ENCODE data around the gene DCTN3. TPM values are rescaled to one million over a fixed set of nuclear protein-coding genes. Genes with fewer than 3 reads are reported as not detected.
"Not testable (repeated sequence)": the region's sequence is repeated elsewhere in the genome, so short reads cannot be mapped to it uniquely, and the experiment has no call there.

The DCTN3 gene
- total RNA-seq, 1 donor from 2014 or later = 57.8 TPM

DNA sequence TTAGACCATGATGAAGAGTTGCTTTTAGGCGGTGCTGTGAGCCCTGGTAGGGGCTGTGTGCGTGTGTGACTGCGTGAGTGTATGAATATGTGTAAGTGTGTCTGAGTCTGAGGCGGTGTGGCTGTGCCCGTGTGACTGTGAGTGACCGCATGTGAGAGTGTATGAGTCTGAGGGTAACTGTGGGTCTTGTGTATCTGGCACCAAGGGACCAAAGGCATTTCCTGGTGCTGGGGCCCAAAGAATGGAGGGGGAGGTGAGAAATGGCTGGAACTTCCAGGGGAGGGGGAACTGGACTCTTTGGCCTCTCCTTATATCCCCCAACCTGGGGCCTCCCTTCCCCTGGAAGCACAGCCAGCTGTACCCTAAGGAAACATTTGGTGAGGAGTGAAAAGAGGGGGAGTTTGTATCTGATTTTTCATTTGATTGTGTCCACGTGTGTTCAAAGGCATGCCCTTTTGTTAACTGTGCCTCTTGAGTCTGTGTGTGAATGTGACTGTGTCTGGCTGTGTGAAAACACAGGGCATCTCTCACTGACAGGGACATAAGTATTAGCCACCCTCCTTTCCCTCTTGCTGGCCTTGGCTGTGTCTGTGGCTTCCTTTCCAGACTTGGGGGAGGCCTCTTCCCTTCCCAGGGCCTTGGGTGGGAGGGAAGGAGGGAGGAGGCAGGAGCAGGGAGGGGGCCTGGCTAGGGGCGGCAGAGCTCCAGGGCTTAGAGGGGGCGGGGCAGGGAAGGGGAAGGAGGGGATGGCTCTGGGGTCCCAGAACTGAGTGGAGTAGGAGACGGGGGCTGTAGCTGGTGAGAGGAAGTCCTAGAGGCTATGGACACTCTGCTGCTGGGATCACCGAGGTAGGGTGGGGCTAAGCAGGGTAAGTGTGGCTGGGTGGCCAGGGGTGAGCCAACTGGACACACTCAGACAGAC is 33.1 kb upstream of the DCTN3 start:
- intact Hi-C loops (cut with micrococcal nuclease) = no loop called here
- H3K27ac Mint-ChIP-seq = no peak overlapping the region
- H3K4me1 Mint-ChIP-seq (ENCODE audit: low read depth) = peaks cover 22% of the 10 kb centered on the region
- no peak for DNase-seq (ENCODE audit: low spot score)
- no peak overlapping the region for H3K4me3 Mint-ChIP-seq (ENCODE audit: low read depth)
- H3K9me3 Mint-ChIP-seq = no peaks in the 10 kb centered on the region
- peaks cover 28% of the 10 kb centered on the region for H3K36me3 Mint-ChIP-seq (ENCODE audit: low read depth)
- H3K27me3 Mint-ChIP-seq (ENCODE audit: low read depth) = no peaks in the 10 kb centered on the region

DNA sequence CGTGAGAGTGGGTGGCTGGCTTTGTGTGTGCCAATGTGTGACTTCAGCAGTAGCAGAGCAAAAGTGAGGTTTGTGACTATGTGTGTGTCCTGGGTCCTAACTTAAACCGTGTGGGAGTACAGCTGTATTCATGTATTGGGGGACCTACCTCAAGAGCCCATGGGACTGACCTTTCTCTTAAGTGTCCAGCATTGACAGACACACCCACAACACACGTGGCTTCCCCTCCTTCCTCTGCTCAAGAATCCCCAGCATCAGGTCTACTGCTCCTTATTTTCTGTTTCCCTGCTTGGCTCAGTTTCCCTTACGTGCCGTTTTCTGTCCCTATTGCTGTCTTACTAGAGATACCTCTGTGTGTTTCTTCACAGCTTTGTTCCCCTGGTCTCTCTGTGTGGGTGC is 32.3 kb upstream of the DCTN3 start:
- Mint-ChIP-seq H3K4me3 (ENCODE audit: low read depth) (no peak overlapping the region), H3K9me3 (no peaks in the 10 kb centered on the region), H3K36me3 (ENCODE audit: low read depth) (peaks cover 36% of the 10 kb centered on the region), H3K27ac (peak overlapping the region; percentile 54), H3K27me3 (ENCODE audit: low read depth) (no peaks in the 10 kb centered on the region), H3K4me1 (ENCODE audit: low read depth) (peaks cover 30% of the 10 kb centered on the region)
- no peak for DNase-seq (ENCODE audit: low spot score)
- intact Hi-C loops (cut with micrococcal nuclease) = no loop called here

DNA sequence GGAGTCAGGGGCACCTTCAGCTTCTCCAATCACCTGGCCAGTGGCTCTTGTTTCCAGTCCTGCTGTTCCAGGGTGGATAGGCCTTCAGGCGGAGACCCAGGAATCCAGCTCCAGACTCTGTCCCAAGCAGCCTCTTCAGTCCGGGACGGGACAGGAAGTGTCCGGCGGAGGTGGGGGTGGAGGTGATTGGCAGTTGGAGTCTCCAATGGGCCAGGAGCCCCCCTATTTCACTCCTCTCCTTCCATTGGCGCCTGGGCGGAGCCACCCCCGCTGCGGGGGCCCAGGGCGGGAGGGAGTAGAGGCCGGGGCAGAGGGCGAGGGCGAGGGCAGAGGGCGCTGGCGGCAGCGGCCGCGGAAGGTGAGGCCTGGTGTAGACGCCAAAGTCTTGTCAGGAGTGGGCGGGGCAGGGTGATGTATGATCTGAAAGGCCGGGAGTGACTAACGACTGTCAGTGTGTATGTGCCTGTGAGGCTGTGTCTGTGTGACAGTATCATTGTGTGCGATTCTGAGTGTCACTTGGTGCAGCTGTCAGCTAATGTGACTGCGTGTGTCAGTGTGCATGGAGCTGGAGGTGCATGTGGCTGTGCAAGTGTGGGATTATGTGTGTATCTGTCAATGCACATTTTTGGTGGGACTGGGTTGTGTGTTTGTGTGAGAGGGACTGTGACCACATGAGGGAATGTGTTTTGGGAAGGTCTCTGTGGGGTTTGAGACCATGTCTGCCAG is 31.7 kb upstream of the DCTN3 start, which contains the start of gene IL11RA:
IL11RA (plus strand) TSS at position 310 of the 726 bp plus-strand sequence. CDS start 3,033 bp downstream, outside the sequence.
- DNase-seq (ENCODE audit: low spot score) = peak; percentile 23
- Mint-ChIP-seq H3K27ac (peak within 1 kb of the TSS; percentile 54), H3K36me3 (ENCODE audit: low read depth) (peaks cover 41% of the 10 kb centered on the region), H3K27me3 (ENCODE audit: low read depth) (no peaks in the 10 kb centered on the region), H3K4me3 (ENCODE audit: low read depth) (no peak within 1 kb of the TSS), H3K4me1 (ENCODE audit: low read depth) (peaks cover 36% of the 10 kb centered on the region), H3K9me3 (no peaks in the 10 kb centered on the region)
- intact Hi-C loops (cut with micrococcal nuclease) = no loop called here

DNA sequence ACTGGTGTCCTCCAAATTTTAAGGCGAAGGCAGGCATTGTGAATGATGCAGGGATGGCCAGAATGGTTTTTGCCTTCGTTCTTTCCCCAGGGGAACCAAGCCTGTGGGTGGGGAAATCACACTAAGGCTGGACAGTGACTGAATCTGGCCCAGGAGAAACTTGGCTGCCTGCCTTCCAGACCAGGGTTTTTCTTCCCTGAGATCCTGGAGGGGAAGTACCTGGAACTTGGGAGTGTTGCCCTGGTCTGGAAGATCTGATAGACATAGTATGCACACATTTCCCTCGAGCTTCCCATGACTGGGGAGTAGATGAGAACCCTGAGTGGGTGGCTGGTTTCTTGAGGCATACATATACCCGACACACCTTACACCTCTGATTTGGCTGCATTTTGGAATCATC is 31.0 kb upstream of the DCTN3 start:
- H3K4me3 Mint-ChIP-seq (ENCODE audit: low read depth) = no peak overlapping the region
- DNase-seq (ENCODE audit: low spot score) = no peak
- H3K27me3 Mint-ChIP-seq (ENCODE audit: low read depth) = no peaks in the 10 kb centered on the region
- no peaks in the 10 kb centered on the region for H3K9me3 Mint-ChIP-seq
- peaks cover 43% of the 10 kb centered on the region for H3K36me3 Mint-ChIP-seq (ENCODE audit: low read depth)
- intact Hi-C loops (cut with micrococcal nuclease) = no loop called here
- H3K27ac Mint-ChIP-seq = no peak overlapping the region
- peaks cover 38% of the 10 kb centered on the region for H3K4me1 Mint-ChIP-seq (ENCODE audit: low read depth)

DNA sequence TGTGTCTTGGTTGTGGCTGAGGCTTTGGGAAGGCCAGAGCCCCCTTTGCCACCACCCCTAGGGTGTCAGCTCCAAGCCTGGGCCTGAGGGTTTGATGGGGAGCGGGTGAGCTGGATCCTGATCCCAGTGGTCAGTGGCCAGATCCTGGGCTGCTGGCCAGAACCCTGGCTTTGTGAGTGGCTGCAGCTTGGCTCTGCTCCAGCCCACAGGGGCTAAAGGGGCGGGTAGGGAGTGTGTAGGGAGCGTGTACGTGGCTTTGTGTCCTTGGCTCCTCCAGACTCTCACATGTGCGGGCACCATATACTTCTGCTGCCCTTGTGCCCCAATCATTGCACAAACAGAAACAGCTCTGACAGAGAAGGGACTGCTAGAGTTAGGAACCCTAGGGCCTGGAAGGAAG is 30.5 kb upstream of the DCTN3 start:
- intact Hi-C loops (cut with micrococcal nuclease) = no loop called here
- H3K4me1 Mint-ChIP-seq (ENCODE audit: low read depth) = peaks cover 42% of the 10 kb centered on the region

DNA sequence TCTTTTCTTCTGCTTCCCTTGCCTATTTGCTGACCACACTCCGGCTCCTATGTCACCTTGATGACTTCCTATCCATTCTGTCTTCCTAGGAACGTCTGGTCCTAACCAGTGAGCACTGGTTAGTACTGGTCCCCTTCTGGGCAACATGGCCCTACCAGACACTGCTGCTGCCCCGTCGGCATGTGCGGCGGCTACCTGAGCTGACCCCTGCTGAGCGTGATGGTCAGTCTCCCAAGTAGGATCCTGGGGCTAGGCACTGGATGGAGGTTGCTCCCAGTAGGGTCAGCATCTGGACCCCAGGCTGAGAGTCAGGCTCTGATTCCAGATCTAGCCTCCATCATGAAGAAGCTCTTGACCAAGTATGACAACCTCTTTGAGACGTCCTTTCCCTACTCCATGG is 28.4 kb upstream of the DCTN3 start:
- Mint-ChIP-seq H3K4me1 (ENCODE audit: low read depth) (peaks cover 42% of the 10 kb centered on the region), H3K9me3 (no peaks in the 10 kb centered on the region), H3K4me3 (ENCODE audit: low read depth) (peak overlapping the region; percentile 38), H3K36me3 (ENCODE audit: low read depth) (peaks cover 43% of the 10 kb centered on the region), H3K27ac (no peak overlapping the region), H3K27me3 (ENCODE audit: low read depth) (no peaks in the 10 kb centered on the region)
- intact Hi-C loops (cut with micrococcal nuclease) = loop anchor here (5.0 kb wide), 1 partner anchor 36 kb away; the partner anchor contains the start of gene RPP25L
- no peak for DNase-seq (ENCODE audit: low spot score)

More for the DNA sequence above, 30.5 kb upstream of the DCTN3 start:
- H3K27ac Mint-ChIP-seq = no peak overlapping the region
- H3K27me3 Mint-ChIP-seq (ENCODE audit: low read depth) = no peaks in the 10 kb centered on the region
- H3K9me3 Mint-ChIP-seq = no peaks in the 10 kb centered on the region
- no peak overlapping the region for H3K4me3 Mint-ChIP-seq (ENCODE audit: low read depth)
- DNase-seq (ENCODE audit: low spot score) = no peak
- peaks cover 43% of the 10 kb centered on the region for H3K36me3 Mint-ChIP-seq (ENCODE audit: low read depth)

DNA sequence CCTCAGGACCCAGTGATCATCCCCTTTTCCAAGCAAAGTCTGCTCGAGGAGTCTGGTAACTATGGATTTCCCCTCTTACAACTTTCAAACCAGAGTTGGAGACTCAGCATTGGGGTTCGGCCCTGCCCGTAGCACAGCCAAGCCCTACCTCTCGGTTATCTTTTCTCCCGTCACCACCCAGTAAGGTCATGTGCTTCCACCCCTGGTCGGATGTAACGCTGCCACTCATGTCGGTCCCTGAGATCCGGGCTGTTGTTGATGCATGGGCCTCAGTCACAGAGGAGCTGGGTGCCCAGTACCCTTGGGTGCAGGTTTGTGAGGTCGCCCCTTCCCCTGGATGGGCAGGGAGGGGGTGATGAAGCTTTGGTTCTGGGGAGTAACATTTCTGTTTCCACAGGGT is 27.4 kb upstream of the DCTN3 start:
- H3K9me3 Mint-ChIP-seq = no peaks in the 10 kb centered on the region
- H3K4me3 Mint-ChIP-seq (ENCODE audit: low read depth) = peak overlapping the region; percentile 93
- DNase-seq (ENCODE audit: low spot score) = no peak
- H3K4me1 Mint-ChIP-seq (ENCODE audit: low read depth) = peaks cover 35% of the 10 kb centered on the region
- intact Hi-C loops (cut with micrococcal nuclease) = loop anchor here (2.0 to 5.0 kb wide), 2 partner anchors 17 to 35 kb away; partner anchors contain the start of gene RPP25L
- H3K27me3 Mint-ChIP-seq (ENCODE audit: low read depth) = no peaks in the 10 kb centered on the region
- H3K36me3 Mint-ChIP-seq (ENCODE audit: low read depth) = peaks cover 43% of the 10 kb centered on the region
- peak overlapping the region; percentile 87 for H3K27ac Mint-ChIP-seq

DNA sequence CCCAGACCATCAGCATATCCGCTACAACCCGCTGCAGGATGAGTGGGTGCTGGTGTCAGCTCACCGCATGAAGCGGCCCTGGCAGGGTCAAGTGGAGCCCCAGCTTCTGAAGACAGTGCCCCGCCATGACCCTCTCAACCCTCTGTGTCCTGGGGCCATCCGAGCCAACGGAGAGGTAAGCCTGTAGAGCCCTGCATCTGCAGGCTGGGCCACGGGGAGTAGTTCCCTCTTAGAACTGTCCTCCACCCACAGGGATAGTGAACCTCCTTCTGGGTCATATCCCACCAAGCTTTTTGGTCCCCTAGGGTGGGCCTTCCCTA is 26.7 kb upstream of the DCTN3 start:
- DNase-seq (ENCODE audit: low spot score) = no peak
- peak overlapping the region; percentile 87 for H3K27ac Mint-ChIP-seq
- H3K4me3 Mint-ChIP-seq (ENCODE audit: low read depth) = peak overlapping the region; percentile 93
- intact Hi-C loops (cut with micrococcal nuclease) = loop anchor here (2.0 to 5.0 kb wide), 2 partner anchors 18 to 35 kb away; partner anchors contain the start of gene RPP25L
- H3K9me3 Mint-ChIP-seq = no peaks in the 10 kb centered on the region
- peaks cover 40% of the 10 kb centered on the region for H3K36me3 Mint-ChIP-seq (ENCODE audit: low read depth)
- H3K4me1 Mint-ChIP-seq (ENCODE audit: low read depth) = peaks cover 30% of the 10 kb centered on the region
- H3K27me3 Mint-ChIP-seq (ENCODE audit: low read depth) = no peaks in the 10 kb centered on the region

DNA sequence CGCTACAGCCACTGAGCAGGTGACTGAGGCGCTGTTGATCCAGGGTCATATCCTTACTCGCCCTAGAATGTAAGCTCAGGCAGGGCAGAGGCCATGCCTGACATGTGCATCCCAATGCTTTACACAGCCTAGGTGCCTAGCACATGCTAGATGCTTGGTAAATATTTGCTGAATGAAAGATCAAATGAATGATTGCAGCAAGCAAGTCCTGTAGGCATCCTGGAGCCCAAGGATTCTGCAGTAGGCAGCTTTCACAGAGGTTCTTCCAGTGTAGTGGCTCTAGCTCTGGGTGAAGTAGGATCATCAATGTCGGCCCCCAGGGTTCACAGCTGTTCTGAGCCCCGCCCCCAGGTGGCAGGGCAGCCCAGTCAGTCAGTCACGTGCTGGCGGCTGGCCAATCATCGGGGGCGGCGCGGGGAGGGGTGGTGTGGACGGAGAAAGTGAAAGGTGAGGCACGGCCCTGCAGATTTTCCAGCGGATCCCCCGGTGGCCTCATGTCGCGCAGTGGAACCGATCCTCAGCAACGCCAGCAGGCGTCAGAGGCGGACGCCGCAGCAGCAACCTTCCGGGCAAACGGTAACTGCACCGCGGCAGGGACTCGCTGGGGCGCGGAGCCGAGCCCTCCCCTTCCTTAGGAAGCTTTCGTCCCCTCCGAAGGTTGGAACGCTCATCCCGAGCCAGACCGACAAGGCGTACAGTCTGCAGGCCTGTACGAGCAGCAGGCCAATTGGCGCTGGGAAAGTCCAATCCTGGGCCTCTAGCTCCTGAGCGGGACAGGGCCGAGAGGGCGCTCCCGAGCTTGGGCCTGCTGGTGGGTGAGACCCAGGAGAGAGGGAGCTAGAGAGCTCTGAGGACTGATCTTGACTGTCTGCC is 26.2 kb upstream of the DCTN3 start, which contains the start of gene GALT:
GALT (plus strand) TSS at position 465 of the 873 bp plus-strand sequence; CDS start at position 495, 30 bp downstream.
- H3K36me3 Mint-ChIP-seq (ENCODE audit: low read depth) = peaks cover 40% of the 10 kb centered on the region
- peak within 1 kb of the TSS; percentile 87 for H3K27ac Mint-ChIP-seq
- peak within 1 kb of the TSS; percentile 93 for H3K4me3 Mint-ChIP-seq (ENCODE audit: low read depth)
- no peaks in the 10 kb centered on the region for H3K27me3 Mint-ChIP-seq (ENCODE audit: low read depth)
- peak; percentile 95 for DNase-seq (ENCODE audit: low spot score)
- no peaks in the 10 kb centered on the region for H3K9me3 Mint-ChIP-seq
- peaks cover 28% of the 10 kb centered on the region for H3K4me1 Mint-ChIP-seq (ENCODE audit: low read depth)
- intact Hi-C loops (cut with micrococcal nuclease) = loop anchor here (1.0 to 5.0 kb wide), 3 partner anchors 9 to 34 kb away; partner anchors contain the start of genes RPP25L and SIGMAR1

DNA sequence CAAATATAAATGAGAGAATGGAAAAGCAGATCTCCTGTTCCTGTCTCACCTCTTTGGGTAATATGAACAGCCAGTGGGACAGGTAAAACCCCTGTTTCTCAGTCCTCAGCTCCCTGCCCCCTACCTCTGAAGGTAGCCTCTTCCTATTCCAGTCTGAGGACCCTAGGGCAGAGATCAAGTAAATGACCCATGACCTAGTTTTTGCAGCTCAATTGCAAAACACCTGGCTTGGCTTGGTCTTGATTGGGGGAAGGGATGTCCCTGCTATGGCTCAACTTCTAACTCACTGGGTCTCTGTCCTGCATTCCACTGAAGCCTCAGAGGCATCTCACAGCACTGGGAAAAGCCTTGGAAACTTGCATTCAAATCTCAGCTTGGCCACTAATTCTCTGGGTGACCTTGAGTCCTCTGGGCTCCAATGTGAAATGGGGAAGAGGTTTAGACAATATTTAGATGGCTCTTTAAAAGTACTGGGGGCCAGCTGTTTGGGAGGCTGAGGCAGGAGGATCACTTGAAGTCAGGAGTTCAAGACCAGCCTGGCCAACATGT is 24.5 kb upstream of the DCTN3 start:
- peaks cover 29% of the 10 kb centered on the region for H3K36me3 Mint-ChIP-seq (ENCODE audit: low read depth)
- intact Hi-C loops (cut with micrococcal nuclease) = loop anchor here (5.0 kb wide), 1 partner anchor 33 kb away; the partner anchor contains the start of gene RPP25L
- H3K27me3 Mint-ChIP-seq (ENCODE audit: low read depth) = no peaks in the 10 kb centered on the region
- H3K27ac Mint-ChIP-seq = no peak overlapping the region
- H3K9me3 Mint-ChIP-seq = no peaks in the 10 kb centered on the region
- H3K4me3 Mint-ChIP-seq (ENCODE audit: low read depth) = no peak overlapping the region
- DNase-seq (ENCODE audit: low spot score) = no peak
- peaks cover 28% of the 10 kb centered on the region for H3K4me1 Mint-ChIP-seq (ENCODE audit: low read depth)

DNA sequence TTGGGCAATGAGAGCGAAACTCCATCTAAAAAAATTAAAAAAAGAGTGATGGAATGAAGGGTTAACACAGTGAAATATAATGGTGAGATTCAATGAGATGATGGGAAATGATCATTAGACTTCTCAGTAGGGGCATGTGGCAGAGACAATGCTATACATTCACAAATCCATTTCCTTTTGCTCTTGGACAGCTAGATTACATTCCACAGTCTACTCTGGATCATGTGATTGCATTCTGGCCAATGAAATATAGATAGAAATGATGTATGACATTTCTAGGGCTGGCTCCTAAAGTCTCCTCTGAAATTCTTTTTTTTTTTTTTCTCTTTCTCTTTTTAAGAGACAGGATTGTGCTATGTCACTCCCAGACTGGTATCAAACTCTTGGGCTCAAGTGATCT is 22.4 kb upstream of the DCTN3 start:
- intact Hi-C loops (cut with micrococcal nuclease) = no loop called here
- H3K27me3 Mint-ChIP-seq (ENCODE audit: low read depth) = no peaks in the 10 kb centered on the region
- H3K9me3 Mint-ChIP-seq = no peaks in the 10 kb centered on the region
- H3K27ac Mint-ChIP-seq = no peak overlapping the region
- peaks cover 27% of the 10 kb centered on the region for H3K4me1 Mint-ChIP-seq (ENCODE audit: low read depth)
- DNase-seq (ENCODE audit: low spot score) = no peak
- H3K4me3 Mint-ChIP-seq (ENCODE audit: low read depth) = no peak overlapping the region
- peaks cover 7% of the 10 kb centered on the region for H3K36me3 Mint-ChIP-seq (ENCODE audit: low read depth)

DNA sequence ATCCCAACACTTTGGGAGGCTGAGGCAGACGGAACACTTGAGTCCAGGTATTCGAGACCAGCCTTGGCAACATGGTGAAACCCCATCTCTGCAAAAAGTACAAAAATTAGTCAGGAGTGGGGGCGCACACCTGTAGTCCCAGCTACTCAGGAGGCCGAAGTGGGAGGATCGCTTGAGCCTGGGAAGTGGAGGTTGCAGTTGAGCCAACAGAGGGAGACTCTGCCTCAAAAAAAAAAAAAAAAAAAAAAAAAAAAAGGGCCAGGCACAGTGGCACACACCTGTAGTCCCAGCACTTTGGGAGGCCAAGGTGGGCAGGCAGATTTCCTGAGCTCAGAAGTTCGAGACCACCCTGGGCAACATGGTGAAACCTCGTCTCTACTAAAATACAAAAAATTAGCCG is 19.0 kb upstream of the DCTN3 start:
- not testable (repeated sequence) for H3K27ac Mint-ChIP-seq; H3K27me3 Mint-ChIP-seq (ENCODE audit: low read depth); H3K9me3 Mint-ChIP-seq; DNase-seq (ENCODE audit: low spot score); H3K4me3 Mint-ChIP-seq (ENCODE audit: low read depth)
- peaks cover 27% of the 10 kb centered on the region for H3K4me1 Mint-ChIP-seq (ENCODE audit: low read depth)
- H3K36me3 Mint-ChIP-seq (ENCODE audit: low read depth) = peaks cover 24% of the 10 kb centered on the region
- intact Hi-C loops (cut with micrococcal nuclease) = loop anchor here (2.0 to 5.0 kb wide), 2 partner anchors 25 to 37 kb away; no protein-coding TSS in a partner anchor
